Measurements from ENCODE around the gene CENPU. TPM values are rescaled to one million over a fixed set of nuclear protein-coding genes. Genes with fewer than 3 reads are reported as not detected.

CENPU gene
- total and polyA plus RNA-seq, 10 donors = 3.0 to 12.9 (median 5.8) TPM

GRCh38 chr4:184757810-184758209 is 23.9 kb upstream of the CENPU start:
- TF ChIP-seq POLR2AphosphoS5 (IDR thresholded peaks at IDR 0.05) = no peak
- TF ChIP-seq POLR2A (IDR thresholded peaks at IDR 0.05) = no peak
- TF ChIP-seq CTCF (IDR thresholded peaks at IDR 0.05 in 8 of 11, conservative IDR thresholded peaks at IDR 0.05 in 3 of 11) = no peak
- WGBS, 5 donors = 40 to 83% (median 69%) methylated on average over 2 of the region's 2 CpGs
- DNase-seq = no peak
- Histone ChIP-seq H3K9me3 (no peaks in the 10 kb centered on the region), H3K36me3 (peaks cover 0 to 99% (median 45%) of the 10 kb centered on the region in 6 donors), H3K4me3 (no peak overlapping the region), H3K27me3 (replicated peaks in 1 of 7) (no peaks in the 10 kb centered on the region), H3K4me1 (peaks cover 0 to 19% (median 8%) of the 10 kb centered on the region in 6 donors), H3K27ac (no peak overlapping the region)
- intact Hi-C loops (cut with DNase I; ENCODE audit: low total_unique reads) = no loop called here

- Histone ChIP-seq H3K27ac (peak overlapping the region in 1 of 8 donors; percentile 6), H3K36me3 (peaks cover 0 to 92% (median 38%) of the 10 kb centered on the region in 6 donors), H3K4me1 (peaks cover 0 to 8% (median 0%) of the 10 kb centered on the region in 6 donors), H3K4me3 (no peak overlapping the region), H3K9me3 (no peaks in the 10 kb centered on the region), H3K27me3 (replicated peaks in 1 of 7) (no peaks in the 10 kb centered on the region)
- TF ChIP-seq POLR2AphosphoS5 (IDR thresholded peaks at IDR 0.05) (no peak), CTCF (IDR thresholded peaks at IDR 0.05 in 8 of 11, conservative IDR thresholded peaks at IDR 0.05 in 3 of 11) (no peak), POLR2A (IDR thresholded peaks at IDR 0.05) (no peak)
- 71 to 91% (median 82%) methylated on average over 6 of the region's 6 CpGs for WGBS, 5 donors
- no peak for DNase-seq
- intact Hi-C loops (cut with DNase I; ENCODE audit: low total_unique reads) = no loop called here
These were observed 22.5 kb upstream of the CENPU start for GRCh38 chr4:184756399-184756798.

GRCh38 chr4:184755278-184755677 is 21.4 kb upstream of the CENPU start:
- no peak for TF ChIP-seq CTCF (IDR thresholded peaks at IDR 0.05 in 8 of 11, conservative IDR thresholded peaks at IDR 0.05 in 3 of 11)
- no peak for TF ChIP-seq POLR2AphosphoS5 (IDR thresholded peaks at IDR 0.05)
- no peak for TF ChIP-seq POLR2A (IDR thresholded peaks at IDR 0.05)
- no peak overlapping the region for H3K4me3 ChIP-seq
- DNase-seq = no peak
- H3K27ac ChIP-seq = no peak overlapping the region
- H3K9me3 ChIP-seq = no peaks in the 10 kb centered on the region
- H3K4me1 ChIP-seq = peaks cover 0 to 8% (median 0%) of the 10 kb centered on the region in 6 donors
- 92 to 96% (median 95%) methylated on average over 6 of the region's 6 CpGs for WGBS, 5 donors
- no peaks in the 10 kb centered on the region for H3K27me3 ChIP-seq (replicated peaks in 1 of 7)
- intact Hi-C loops (cut with DNase I; ENCODE audit: low total_unique reads) = no loop called here
- peaks cover 0 to 81% (median 29%) of the 10 kb centered on the region in 6 donors for H3K36me3 ChIP-seq

GRCh38 chr4:184752496-184753275 is 18.8 kb upstream of the CENPU start:
- Histone ChIP-seq H3K4me3 (no peak overlapping the region), H3K27me3 (replicated peaks in 1 of 7) (no peaks in the 10 kb centered on the region), H3K9me3 (no peaks in the 10 kb centered on the region), H3K4me1 (peaks cover 0 to 19% (median 6%) of the 10 kb centered on the region in 6 donors), H3K27ac (no peak overlapping the region), H3K36me3 (peaks cover 0 to 56% (median 21%) of the 10 kb centered on the region in 6 donors)
- TF ChIP-seq POLR2AphosphoS5 (IDR thresholded peaks at IDR 0.05) (peak in 1 of 3 donors; percentile 40), CTCF (IDR thresholded peaks at IDR 0.05 in 8 of 11, conservative IDR thresholded peaks at IDR 0.05 in 3 of 11) (no peak), POLR2A (IDR thresholded peaks at IDR 0.05) (no peak)
- intact Hi-C loops (cut with DNase I; ENCODE audit: low total_unique reads) = no loop called here
- WGBS, 5 donors = 79 to 94% (median 85%) methylated on average over 9 of the region's 9 CpGs
- DNase-seq = no peak
